Activated T-cell treated with anti-CD3 and anti-CD28 coated beads, Interleukin-2, amount 50 U/mL, for 24 hours (primary cell): ENCODE data around the gene CDH11.

Experiments
- DNase-seq: peaks from one replicate; pipeline ENCODE4 v3.0.0-alpha.2; 2020
- H3K27ac Mint-ChIP-seq: 2 replicates; pipeline ENCODE4 v1.8.0; 2020; ENCODE audit warnings: mild to moderate bottlenecking, mixed read lengths
- H3K27me3 Mint-ChIP-seq: 2 replicates; pipeline ENCODE4 v1.8.0; 2020; ENCODE audit warnings: mixed read lengths
- H3K36me3 Mint-ChIP-seq: 2 replicates; pipeline ENCODE4 v1.8.0; 2020; ENCODE audit warnings: low read depth, mixed read lengths
- H3K4me1 Mint-ChIP-seq: 2 replicates; pipeline ENCODE4 v1.8.0; 2020; ENCODE audit warnings: low read depth, mixed read lengths
- H3K4me3 Mint-ChIP-seq: 2 replicates; pipeline ENCODE4 v1.8.0; 2020; ENCODE audit warnings: mild to moderate bottlenecking, moderate library complexity, mixed read lengths
- H3K9me3 Mint-ChIP-seq: 2 replicates; pipeline ENCODE4 v1.8.0; 2020; ENCODE audit warnings: mixed read lengths

The CDH11 gene

DNA sequence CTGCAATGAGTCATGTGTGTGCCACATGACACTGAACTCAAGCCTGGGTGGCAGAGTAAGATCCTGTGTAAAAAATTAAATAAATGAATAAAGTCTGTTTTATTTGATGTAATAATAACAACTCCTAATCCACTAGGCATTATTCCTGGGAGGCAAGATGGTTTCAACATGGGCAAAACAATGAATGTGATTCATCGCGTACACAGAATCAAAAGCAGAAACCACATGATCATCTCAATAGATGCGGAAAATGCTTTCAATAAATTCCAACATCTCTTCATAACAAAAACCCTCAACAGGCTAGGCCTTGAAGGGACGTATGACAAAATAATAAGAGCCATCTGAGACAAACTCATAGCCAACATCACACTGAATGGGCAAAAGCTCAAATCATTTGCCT is 195.4 kb downstream of the CDH11 start:
- no peaks in the 10 kb centered on the region for H3K36me3 Mint-ChIP-seq
- H3K27ac Mint-ChIP-seq, result no peak overlapping the region
- H3K4me3 Mint-ChIP-seq, result no peak overlapping the region
- no peak for DNase-seq
- H3K9me3 Mint-ChIP-seq, result peaks cover 37% of the 10 kb centered on the region
- no peaks in the 10 kb centered on the region for H3K4me1 Mint-ChIP-seq
- no peaks in the 10 kb centered on the region for H3K27me3 Mint-ChIP-seq

DNA sequence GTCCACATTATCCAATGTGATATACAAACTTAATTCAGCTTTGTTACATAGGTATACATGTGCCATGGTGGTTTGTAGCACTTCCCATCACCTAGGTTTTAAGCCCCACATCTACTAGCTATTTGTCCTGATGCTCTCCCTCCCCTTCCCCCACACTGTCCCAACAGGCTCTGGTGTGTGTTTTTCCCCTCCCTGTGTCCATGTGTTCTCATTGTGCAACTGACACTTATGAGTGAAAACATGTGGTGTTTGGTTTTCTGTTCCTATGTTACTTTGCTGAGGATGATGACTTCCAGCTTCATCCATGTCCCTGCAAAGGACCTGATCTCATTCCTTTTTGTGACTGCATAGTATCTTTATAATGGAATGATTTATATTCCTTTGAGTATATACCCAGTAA is 196.7 kb downstream of the CDH11 start:
- Mint-ChIP-seq H3K9me3 (peaks cover 46% of the 10 kb centered on the region), H3K4me1 (no peaks in the 10 kb centered on the region), H3K36me3 (no peaks in the 10 kb centered on the region), H3K4me3 (no peak overlapping the region), H3K27me3 (no peaks in the 10 kb centered on the region), H3K27ac (no peak overlapping the region)
- DNase-seq, result no peak

DNA sequence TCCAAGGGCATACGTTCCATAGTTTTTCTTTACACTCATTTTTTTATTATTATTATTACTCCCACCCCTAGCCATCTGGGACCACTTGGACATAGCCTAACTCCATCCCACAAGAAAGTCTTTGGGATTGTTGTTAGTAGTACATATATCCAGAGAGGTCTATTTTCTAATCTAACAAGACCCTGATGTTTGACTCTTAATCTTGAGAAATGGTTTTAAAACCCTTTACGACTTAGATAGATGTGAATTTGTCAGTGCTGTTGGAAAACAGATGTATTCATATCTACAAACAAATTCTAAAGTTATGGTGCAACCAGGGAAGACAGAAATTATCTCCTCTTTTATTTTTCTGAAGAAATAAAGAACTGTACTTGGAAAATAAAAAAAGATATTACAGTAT is 197.8 kb downstream of the CDH11 start:
- Mint-ChIP-seq H3K9me3 (peaks cover 45% of the 10 kb centered on the region), H3K27me3 (no peaks in the 10 kb centered on the region)
- no peak for DNase-seq

DNA sequence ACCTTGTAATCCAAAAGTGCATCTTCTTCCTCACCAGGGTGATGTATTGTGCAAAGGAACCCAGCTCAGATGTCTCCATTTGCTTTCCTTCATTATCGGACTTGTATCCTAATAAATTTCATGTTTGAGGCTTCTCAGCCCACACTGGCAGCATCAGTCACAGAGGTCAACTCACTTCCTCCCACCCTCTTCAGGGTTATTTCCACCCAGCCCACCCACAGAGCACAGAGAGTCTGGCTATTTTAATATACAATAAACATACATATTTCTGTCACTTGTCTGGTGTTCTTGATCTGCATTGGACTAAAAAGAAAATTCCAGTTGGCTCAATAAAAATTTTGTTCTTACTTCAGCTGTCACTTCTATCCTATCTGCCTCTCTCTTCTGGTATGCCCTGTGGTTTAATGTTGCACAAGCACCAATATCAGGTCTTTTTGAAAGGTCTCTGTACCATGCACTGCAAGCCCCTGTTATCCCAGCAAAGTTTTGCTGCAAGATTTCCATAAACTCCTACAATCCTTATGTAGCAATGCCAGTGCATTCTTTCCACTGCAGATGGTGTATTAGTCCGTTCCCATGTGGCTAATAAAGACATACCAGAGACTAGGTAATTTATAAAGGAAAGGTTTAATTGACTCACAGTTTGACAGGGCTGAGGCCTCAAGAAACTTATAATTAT is 201.8 kb downstream of the CDH11 start:
- H3K4me3 Mint-ChIP-seq, result no peak overlapping the region
- DNase-seq, result no peak
- H3K27me3 Mint-ChIP-seq, result no peaks in the 10 kb centered on the region
- no peaks in the 10 kb centered on the region for H3K4me1 Mint-ChIP-seq
- H3K9me3 Mint-ChIP-seq, result peaks cover 36% of the 10 kb centered on the region
- H3K36me3 Mint-ChIP-seq, result no peaks in the 10 kb centered on the region
- no peak overlapping the region for H3K27ac Mint-ChIP-seq

More for the DNA sequence above, 197.8 kb downstream of the CDH11 start:
- Mint-ChIP-seq H3K27ac (no peak overlapping the region), H3K36me3 (no peaks in the 10 kb centered on the region), H3K4me3 (no peak overlapping the region), H3K4me1 (no peaks in the 10 kb centered on the region)

DNA sequence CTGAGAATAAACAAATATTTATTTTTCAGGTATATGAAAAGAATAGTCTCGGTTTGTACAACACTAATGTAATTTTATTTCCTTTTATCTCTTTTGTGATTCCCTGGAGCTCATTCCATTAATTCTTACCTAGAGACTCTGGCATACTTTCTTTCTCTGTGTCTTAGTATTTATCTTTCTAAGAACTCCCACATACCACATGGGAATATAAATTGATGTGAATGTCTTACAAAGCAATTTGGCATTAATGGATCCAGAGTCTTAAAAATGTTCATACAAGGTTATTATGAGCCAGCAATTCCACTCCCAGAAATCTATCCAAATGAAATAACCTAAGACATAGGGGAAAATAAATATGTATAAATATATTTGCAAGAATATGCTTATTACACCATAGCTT is 202.7 kb downstream of the CDH11 start:
- Mint-ChIP-seq H3K4me1 (no peaks in the 10 kb centered on the region), H3K36me3 (no peaks in the 10 kb centered on the region), H3K9me3 (peaks cover 35% of the 10 kb centered on the region), H3K4me3 (no peak overlapping the region), H3K27ac (no peak overlapping the region), H3K27me3 (no peaks in the 10 kb centered on the region)
- DNase-seq, result no peak

DNA sequence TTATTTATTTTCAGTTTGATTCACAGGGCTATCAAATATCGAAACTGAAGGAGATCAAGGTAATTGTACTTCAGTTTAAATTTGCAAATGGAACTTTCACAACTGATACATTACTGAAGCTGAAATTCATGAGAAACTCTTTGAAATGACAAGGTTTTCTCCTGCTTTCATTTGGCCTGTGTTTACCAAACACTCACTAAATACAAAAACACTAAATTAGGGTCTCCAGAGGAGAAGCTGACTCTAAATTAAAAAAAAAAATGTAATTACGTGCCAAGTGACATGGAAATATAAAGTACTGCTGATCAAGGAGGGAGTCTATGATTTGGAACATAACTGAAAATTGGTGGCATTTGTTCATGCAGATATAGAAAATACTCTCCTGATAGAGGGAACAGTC is 205.8 kb downstream of the CDH11 start:
- Mint-ChIP-seq H3K4me3 (no peak overlapping the region), H3K4me1 (no peaks in the 10 kb centered on the region), H3K27ac (no peak overlapping the region), H3K9me3 (peaks cover 28% of the 10 kb centered on the region), H3K27me3 (no peaks in the 10 kb centered on the region), H3K36me3 (no peaks in the 10 kb centered on the region)
- DNase-seq, result no peak

DNA sequence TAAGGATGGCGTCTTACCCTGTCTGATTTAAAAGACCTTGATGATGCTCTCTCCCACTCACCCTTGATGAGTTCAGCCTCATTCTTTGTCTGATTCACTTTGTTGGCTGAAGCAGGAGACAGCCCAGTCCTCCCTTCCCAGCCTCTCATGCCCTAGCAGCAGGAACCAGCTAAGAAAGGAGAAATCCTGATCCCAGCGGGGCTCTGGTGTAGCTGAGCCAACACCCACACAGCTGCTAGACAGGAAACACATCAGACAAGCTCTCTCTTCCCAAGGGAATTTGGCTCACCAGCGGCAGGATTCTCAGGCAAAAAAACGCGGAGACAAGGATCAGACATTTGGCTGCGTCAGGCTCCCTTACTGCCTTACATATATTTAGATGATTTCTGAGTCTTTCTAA is 211.5 kb downstream of the CDH11 start:
- no peaks in the 10 kb centered on the region for H3K4me1 Mint-ChIP-seq
- H3K36me3 Mint-ChIP-seq, result no peaks in the 10 kb centered on the region
- no peaks in the 10 kb centered on the region for H3K27me3 Mint-ChIP-seq
- H3K27ac Mint-ChIP-seq, result no peak overlapping the region
- H3K9me3 Mint-ChIP-seq, result peaks cover 14% of the 10 kb centered on the region
- no peak for DNase-seq
- no peak overlapping the region for H3K4me3 Mint-ChIP-seq

DNA sequence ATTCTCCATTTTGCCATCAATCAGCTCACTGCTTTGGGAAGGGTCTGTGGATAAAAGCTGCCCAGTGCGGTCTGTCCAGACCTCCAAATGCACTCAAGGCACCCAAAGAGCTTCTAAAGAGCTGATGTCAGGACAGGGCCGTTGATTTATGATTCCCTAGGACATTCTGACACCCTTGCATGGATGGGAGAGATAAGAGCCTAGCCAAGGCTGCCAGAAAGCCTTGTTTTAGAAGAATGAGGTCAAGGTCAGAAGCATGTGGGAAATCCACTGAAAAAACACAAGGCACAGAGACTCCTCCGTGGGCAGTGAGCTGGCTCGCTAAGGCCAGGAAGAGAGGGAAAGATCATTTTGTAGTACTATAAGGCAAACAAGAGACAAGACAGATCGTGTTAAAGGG is 214.0 kb downstream of the CDH11 start:
- no peaks in the 10 kb centered on the region for H3K36me3 Mint-ChIP-seq
- no peaks in the 10 kb centered on the region for H3K27me3 Mint-ChIP-seq
- H3K27ac Mint-ChIP-seq, result no peak overlapping the region
- no peak for DNase-seq
- peaks cover 25% of the 10 kb centered on the region for H3K9me3 Mint-ChIP-seq
- no peaks in the 10 kb centered on the region for H3K4me1 Mint-ChIP-seq
- no peak overlapping the region for H3K4me3 Mint-ChIP-seq

DNA sequence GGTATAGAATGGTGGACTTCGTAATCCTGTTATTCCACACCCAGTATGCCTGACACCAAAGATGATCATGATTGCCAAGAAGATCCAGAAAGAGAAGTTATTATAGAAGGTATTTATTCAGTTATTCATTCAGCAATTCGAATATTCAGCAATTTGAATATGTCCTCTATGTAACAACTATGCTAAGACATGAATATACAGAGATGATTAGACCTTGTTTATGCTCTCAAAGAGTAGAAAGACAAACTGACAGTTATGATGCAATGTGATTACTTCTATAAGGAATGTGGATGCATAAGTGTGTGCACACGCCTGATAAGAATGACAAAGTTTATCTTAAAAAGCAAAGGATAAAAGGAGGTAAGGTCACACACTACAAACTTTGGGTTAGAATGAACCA is 218.1 kb downstream of the CDH11 start:
- Mint-ChIP-seq H3K27ac (no peak overlapping the region), H3K36me3 (no peaks in the 10 kb centered on the region), H3K9me3 (peaks cover 21% of the 10 kb centered on the region), H3K4me1 (no peaks in the 10 kb centered on the region), H3K4me3 (no peak overlapping the region), H3K27me3 (no peaks in the 10 kb centered on the region)
- DNase-seq, result no peak

DNA sequence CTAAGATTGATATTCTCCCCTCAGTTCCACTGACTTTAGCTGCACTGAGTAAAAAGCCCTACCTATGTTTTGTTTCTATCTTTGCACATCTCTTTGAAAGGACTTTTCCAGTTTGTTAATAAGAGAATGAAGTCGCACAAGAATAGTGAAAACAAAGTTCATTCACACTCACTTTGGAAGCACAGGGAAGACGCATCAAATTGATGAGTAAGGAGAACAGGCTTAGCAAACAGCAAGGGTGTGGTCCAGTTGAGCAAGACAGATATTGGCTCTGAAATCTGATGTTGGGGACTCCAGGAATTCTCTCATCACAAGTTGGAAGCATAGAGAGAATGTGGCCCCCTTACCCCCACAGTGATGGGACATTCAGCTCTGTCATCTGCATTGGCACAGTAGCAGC is 221.3 kb downstream of the CDH11 start:
- Mint-ChIP-seq H3K27me3 (no peaks in the 10 kb centered on the region), H3K4me3 (no peak overlapping the region), H3K36me3 (no peaks in the 10 kb centered on the region), H3K27ac (no peak overlapping the region), H3K4me1 (no peaks in the 10 kb centered on the region), H3K9me3 (peaks cover 24% of the 10 kb centered on the region)
- DNase-seq, result no peak

DNA sequence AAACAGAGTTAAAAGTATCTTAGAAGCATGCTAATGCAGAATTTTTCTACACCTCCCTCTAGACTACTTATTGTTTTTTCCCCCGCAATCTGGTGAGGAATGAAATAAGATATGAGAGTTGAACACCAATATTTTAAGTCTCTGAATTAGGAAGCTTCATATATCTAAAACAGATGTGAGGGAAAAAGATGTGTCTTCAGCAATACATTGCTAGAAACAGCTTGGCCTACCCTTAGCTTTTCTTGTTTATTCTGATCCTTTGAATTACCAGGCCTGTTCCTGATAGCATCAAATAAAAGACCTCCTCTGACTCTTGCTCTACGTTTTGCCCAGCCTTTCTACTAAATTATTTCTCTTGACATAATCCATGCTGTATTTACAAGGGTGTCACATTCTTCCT is 221.8 kb downstream of the CDH11 start:
- no peaks in the 10 kb centered on the region for H3K4me1 Mint-ChIP-seq
- H3K36me3 Mint-ChIP-seq, result no peaks in the 10 kb centered on the region
- no peak overlapping the region for H3K27ac Mint-ChIP-seq
- H3K27me3 Mint-ChIP-seq, result no peaks in the 10 kb centered on the region
- no peak for DNase-seq
- no peak overlapping the region for H3K4me3 Mint-ChIP-seq
- H3K9me3 Mint-ChIP-seq, result peaks cover 24% of the 10 kb centered on the region

DNA sequence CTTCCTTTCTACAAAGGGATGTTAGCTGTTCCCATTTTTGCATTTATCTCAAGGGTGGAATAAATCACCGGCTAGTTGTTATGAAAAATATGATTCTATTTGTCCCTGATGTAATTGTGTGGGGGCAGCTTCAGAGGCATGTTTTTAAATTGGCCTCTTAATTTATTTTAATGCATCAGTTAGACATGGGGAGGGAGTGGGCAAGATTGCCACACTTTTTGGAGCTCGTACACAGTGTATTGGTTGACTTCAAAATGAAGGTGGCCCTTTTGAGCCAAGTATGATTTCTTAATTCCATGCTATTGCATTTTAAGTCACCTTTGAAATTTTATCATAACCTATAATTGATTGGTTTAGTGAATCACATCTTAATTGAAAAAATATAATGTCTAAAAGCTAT is 223.7 kb downstream of the CDH11 start:
- H3K4me3 Mint-ChIP-seq, result no peak overlapping the region
- no peaks in the 10 kb centered on the region for H3K4me1 Mint-ChIP-seq
- no peaks in the 10 kb centered on the region for H3K27me3 Mint-ChIP-seq
- no peaks in the 10 kb centered on the region for H3K36me3 Mint-ChIP-seq
- H3K9me3 Mint-ChIP-seq, result peaks cover 24% of the 10 kb centered on the region
- no peak overlapping the region for H3K27ac Mint-ChIP-seq
- no peak for DNase-seq
